Mucosa of descending colon (tissue), 3 donors: ENCODE data around the gene SLC25A22. TPM values are rescaled to one million over a fixed set of nuclear protein-coding genes. Genes with fewer than 3 reads are reported as not detected.

Experiments used
- ATAC-seq: fragments of 200-7000 bp; cut with Tn5 transposase; one replicate; pipeline ENCODE4 v1.9.1; 2020; ENCODE audit warnings: mild to moderate bottlenecking, moderate library complexity
- DNase-seq, 3 donors: peaks; one replicate each; pipeline ENCODE4 v3.0.0-alpha.2; 2020
- H3K36me3 ChIP-seq: fragments of 200-600 bp; one replicate; pipeline ENCODE4 v1.8.0; 2021; ENCODE audit warnings: low read depth, mild to moderate bottlenecking
- H3K4me1 ChIP-seq: fragments of 200-600 bp; one replicate; pipeline ENCODE4 v1.8.0; 2021; ENCODE audit warnings: low read depth, mild to moderate bottlenecking
- H3K4me3 ChIP-seq: fragments of 200-600 bp; one replicate; pipeline ENCODE4 v1.8.0; 2021; ENCODE audit warnings: mild to moderate bottlenecking
- H3K9me3 ChIP-seq: fragments of 200-600 bp; one replicate; pipeline ENCODE4 v1.8.0; 2021; ENCODE audit warnings: mild to moderate bottlenecking
- intact Hi-C, 2 donors: fragments of 100-400 bp; cut with DNase I in 1 of 2; cut with micrococcal nuclease in 1 of 2; formaldehyde crosslinking; loops; one replicate each; pipeline versions ENCODE4 v1.11.0 to v1.11.1; 2022; cut with DNase I, micrococcal nuclease
- total RNA-seq, 3 donors: library from RNA; stranded (reverse); fragmentation: NEBNext Ultra II Directional in 2 of 3; extraction: Animal tissue kit (Norgen Biotek cat#: 25700) in 2 of 3; gene quantifications; one replicate each; pipeline versions ENCODE4 v1.2.1 to v1.2.4, GENCODE V29; 2021 to 2023
- TF ChIP-seq, protein P1 (sequence below): fragments of 200-600 bp; IDR thresholded peaks from one replicate; pipeline ENCODE4 v1.8.0; 2022; ENCODE audit warnings: antibody characterized with exemption, mild to moderate bottlenecking
- donor health status: DM: no; HTN: no; CAD: no; lungs with moderate emphysema.
- donor health status: DM: no; HTN: no; CAD: no.
- donor health status: DM: no; HTN: yes; CAD: no.

The SLC25A22 gene
- total RNA-seq, 3 donors from 2014 or later = 11.6 to 18.6 (median 14.4) TPM

- H3K36me3 ChIP-seq = peaks cover 6% of the 10 kb centered on the region
- ATAC-seq = no peak
- intact Hi-C loops = no loop called here
Measured at GRCh38 chr11:761526-762108, 36.5 kb downstream of the SLC25A22 start.

GRCh38 chr11:760236-760635, 37.8 kb downstream of the SLC25A22 start:
- Histone ChIP-seq H3K36me3 (peaks cover 6% of the 10 kb centered on the region), H3K4me1 (peaks cover 9% of the 10 kb centered on the region), H3K4me3 (no peak overlapping the region), H3K9me3 (no peaks in the 10 kb centered on the region)
- intact Hi-C loops = no loop called here
- TF ChIP-seq, protein P1, sequence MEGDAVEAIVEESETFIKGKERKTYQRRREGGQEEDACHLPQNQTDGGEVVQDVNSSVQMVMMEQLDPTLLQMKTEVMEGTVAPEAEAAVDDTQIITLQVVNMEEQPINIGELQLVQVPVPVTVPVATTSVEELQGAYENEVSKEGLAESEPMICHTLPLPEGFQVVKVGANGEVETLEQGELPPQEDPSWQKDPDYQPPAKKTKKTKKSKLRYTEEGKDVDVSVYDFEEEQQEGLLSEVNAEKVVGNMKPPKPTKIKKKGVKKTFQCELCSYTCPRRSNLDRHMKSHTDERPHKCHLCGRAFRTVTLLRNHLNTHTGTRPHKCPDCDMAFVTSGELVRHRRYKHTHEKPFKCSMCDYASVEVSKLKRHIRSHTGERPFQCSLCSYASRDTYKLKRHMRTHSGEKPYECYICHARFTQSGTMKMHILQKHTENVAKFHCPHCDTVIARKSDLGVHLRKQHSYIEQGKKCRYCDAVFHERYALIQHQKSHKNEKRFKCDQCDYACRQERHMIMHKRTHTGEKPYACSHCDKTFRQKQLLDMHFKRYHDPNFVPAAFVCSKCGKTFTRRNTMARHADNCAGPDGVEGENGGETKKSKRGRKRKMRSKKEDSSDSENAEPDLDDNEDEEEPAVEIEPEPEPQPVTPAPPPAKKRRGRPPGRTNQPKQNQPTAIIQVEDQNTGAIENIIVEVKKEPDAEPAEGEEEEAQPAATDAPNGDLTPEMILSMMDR = no peak
- DNase-seq (no peak), ATAC-seq (no peak)

More at GRCh38 chr11:761526-762108, 36.5 kb downstream of the SLC25A22 start:
- no peak overlapping the region for H3K4me3 ChIP-seq
- no peaks in the 10 kb centered on the region for H3K9me3 ChIP-seq
- TF ChIP-seq, protein P1 = no peak
- DNase-seq = no peak
- H3K4me1 ChIP-seq = peaks cover 9% of the 10 kb centered on the region

- Histone ChIP-seq H3K4me1 (peaks cover 22% of the 10 kb centered on the region), H3K4me3 (no peak overlapping the region), H3K9me3 (no peaks in the 10 kb centered on the region), H3K36me3 (no peaks in the 10 kb centered on the region)
- TF ChIP-seq, protein P1 = no peak
- intact Hi-C loops = no loop called here
- no peak for ATAC-seq
- DNase-seq = no peak
Measured at GRCh38 chr11:749731-750130, 48.4 kb downstream of the SLC25A22 start.

DNA sequence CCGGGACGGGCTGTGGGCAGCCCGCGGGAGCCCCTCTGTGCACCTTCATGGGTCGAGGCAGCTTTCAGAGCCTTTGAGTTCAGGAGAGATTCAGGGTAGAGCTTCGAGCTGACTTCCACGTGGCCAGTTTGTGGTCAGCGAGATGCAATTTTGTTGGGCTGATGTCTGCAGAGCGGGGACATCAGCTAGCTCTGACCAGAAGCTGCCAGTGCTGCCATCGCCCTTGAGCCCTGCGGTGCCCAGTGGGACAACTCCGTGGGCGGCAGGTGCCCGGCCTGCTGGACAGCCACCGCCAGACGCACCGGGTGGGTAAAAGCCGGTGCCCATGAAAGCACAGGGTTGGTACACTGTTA, 50.1 kb downstream of the SLC25A22 start:
- TF ChIP-seq, protein P1 = no peak
- peak in 2 of 3 donors; percentile 42 to 61 for DNase-seq
- H3K9me3 ChIP-seq = no peaks in the 10 kb centered on the region
- H3K36me3 ChIP-seq = no peaks in the 10 kb centered on the region
- peak overlapping the region; percentile 94 for H3K4me3 ChIP-seq
- intact Hi-C loops = no loop called here
- peak; percentile 14 for ATAC-seq
- peaks cover 22% of the 10 kb centered on the region for H3K4me1 ChIP-seq

DNA sequence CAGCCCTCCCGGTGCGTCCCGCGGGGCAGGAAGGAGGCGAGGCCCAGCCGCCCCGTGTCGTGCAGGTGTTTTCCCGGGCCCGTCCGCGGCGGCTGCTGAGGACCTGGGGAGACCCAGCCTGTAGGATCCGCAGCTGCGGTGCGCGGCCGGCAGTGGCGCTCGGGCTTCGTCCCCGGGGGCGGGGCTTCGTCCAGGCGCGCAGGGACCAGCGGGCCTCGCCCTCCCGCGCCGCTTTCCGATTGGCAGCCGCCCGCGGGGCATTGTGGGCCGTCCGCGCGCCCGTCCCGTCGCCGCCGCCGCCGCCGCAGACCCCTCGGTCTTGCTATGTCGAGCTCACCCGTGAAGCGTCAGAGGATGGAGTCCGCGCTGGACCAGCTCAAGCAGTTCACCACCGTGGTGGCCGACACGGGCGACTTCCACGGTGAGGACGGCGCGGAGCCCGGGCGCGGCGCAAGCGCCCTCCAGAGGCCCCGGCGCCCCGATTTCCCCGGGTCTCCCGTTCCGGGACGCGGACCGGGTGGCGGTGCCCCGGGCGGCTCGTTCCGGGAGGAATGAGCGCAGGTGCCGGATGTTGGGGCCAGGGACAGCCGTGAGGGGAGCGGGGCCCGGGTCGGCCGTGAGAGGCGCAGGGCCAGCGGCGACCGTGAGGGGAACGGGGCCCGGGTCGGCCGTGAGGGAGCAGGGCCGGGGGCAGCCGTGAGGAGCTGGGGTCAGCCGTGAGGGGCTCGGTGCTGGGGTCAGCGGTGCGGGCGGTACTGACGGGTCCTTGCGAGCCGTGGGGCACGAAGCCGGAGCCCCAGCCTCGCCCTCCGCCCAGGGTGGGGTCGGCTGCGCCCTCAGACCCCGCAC, 50.7 kb downstream of the SLC25A22 start, which contains the start of gene TALDO1:
TSS of gene TALDO1 (plus strand) at position 307 of the 849 bp plus-strand sequence. CDS start at position 325, 18 bp downstream.
- peaks cover 22% of the 10 kb centered on the region for H3K4me1 ChIP-seq
- peak; percentile 99 for ATAC-seq
- no peaks in the 10 kb centered on the region for H3K36me3 ChIP-seq
- peak within 1 kb of the TSS; percentile 94 for H3K4me3 ChIP-seq
- no peaks in the 10 kb centered on the region for H3K9me3 ChIP-seq
- intact Hi-C loops = no loop called here
- TF ChIP-seq, protein P1 = no peak
- peak; percentile 91 to 94 (median 94) for DNase-seq
